GM12878 (cell line): ENCODE measurements around the gene CD248. TPM values are rescaled to one million over a fixed set of nuclear protein-coding genes. Genes with fewer than 3 reads are reported as not detected.

Experiments
- ATAC-seq: fragments of 200-7000 bp; cut with Tn5 transposase; 3 replicates; pipeline ENCODE4 v1.9.1; 2020; ENCODE audit warnings: mild to moderate bottlenecking, moderate library complexity
- BruUV-seq: library from RNA; stranded (reverse); fragments of 400-500 nt; replicated peaks from 2 replicates; lab custom pipeline; 2021; lab: Mats Ljungman, UMichigan
- CTCF ChIA-PET: fragments of 300-600 bp; sonication (Branson Sonifier 250); formaldehyde crosslinking; extraction: SDS; loops from one replicate; lab custom pipeline; 2021; ENCODE audit warnings: inconsistent platforms; lab: Yijun Ruan, JAX
- POLR2A ChIA-PET: fragments of 350-600 bp; formaldehyde crosslinking; extraction: SDS; loops from one replicate; lab custom pipeline; 2021; ENCODE audit warnings: inconsistent platforms; lab: Charles Lee
- RAD21 ChIA-PET: fragments of 300-600 bp; sonication (Branson Sonifier 250); formaldehyde crosslinking; loops from one replicate; lab custom pipeline; 2023; ENCODE audit warnings: antibody characterized with exemption; ENCODE audit not compliant: unreplicated experiment; lab: Charles Lee
- SMC1A ChIA-PET: fragments of 300-600 bp; sonication (Branson Sonifier 250); formaldehyde crosslinking; loops from one replicate; lab custom pipeline; 2023; ENCODE audit not compliant: unreplicated experiment, uncharacterized antibody; lab: Charles Lee
- DNase-seq: peaks from one replicate; pipeline ENCODE4 v3.0.0-alpha.2; 2011; ENCODE audit warnings: low read depth, low spot score
- FAIRE-seq: peaks from 3 replicates; lab custom pipeline; 2011; peaks lifted over from hg19 to GRCh38; lab: Jason Lieb, UNC
- H2AFZ ChIP-seq: 2 replicates; pipeline ENCODE4 v1.6.0; 2011; ENCODE audit warnings: low read depth, low read length, control low read depth; ENCODE audit not compliant: control insufficient read depth
- H3K27ac ChIP-seq: 2 replicates; pipeline ENCODE4 v1.5.1; 2011; ENCODE audit warnings: control low read depth; ENCODE audit not compliant: control insufficient read depth, insufficient read depth
- H3K27me3 ChIP-seq, 2 experiments: replicated peaks in 1 of 2; 2 replicates each; pipeline versions ENCODE4 v1.6.0 to v1.6.1; 2011; ENCODE audit warnings: low read length in 1 of 2; ENCODE audit not compliant: control insufficient read depth in 2 of 2, insufficient read depth in 2 of 2
- H3K36me3 ChIP-seq, 2 experiments: 2 replicates each; pipeline ENCODE4 v1.5.1; 2011; ENCODE audit warnings: low read length in 1 of 2; ENCODE audit not compliant: control insufficient read depth in 2 of 2, insufficient read depth in 2 of 2
- H3K4me1 ChIP-seq: 2 replicates; pipeline ENCODE4 v1.6.1; 2011; ENCODE audit warnings: mild to moderate bottlenecking, low read length, moderate library complexity, mixed read lengths; ENCODE audit not compliant: control insufficient read depth, insufficient read depth
- H3K4me2 ChIP-seq: 2 replicates; pipeline ENCODE4 v1.6.0; 2011; ENCODE audit warnings: control low read depth; ENCODE audit not compliant: control insufficient read depth, insufficient read depth
- H3K4me3 ChIP-seq: fragments of 200-600 bp; sonication (generic); 2 replicates; pipeline ENCODE4 v1.5.1; 2016
- H3K79me2 ChIP-seq: 2 replicates; pipeline ENCODE4 v1.6.0; 2011; ENCODE audit warnings: low read length; ENCODE audit not compliant: control insufficient read depth, insufficient read depth
- H3K9ac ChIP-seq: 2 replicates; pipeline ENCODE4 v1.8.0; 2011; ENCODE audit warnings: low read length, control low read depth, mixed read lengths; ENCODE audit not compliant: control insufficient read depth, insufficient read depth
- H3K9me3 ChIP-seq: replicated peaks from 3 replicates; pipeline ENCODE4 v1.5.1; 2011; ENCODE audit warnings: mild to moderate bottlenecking, low read length; ENCODE audit not compliant: control insufficient read depth, insufficient read depth
- H4K20me1 ChIP-seq: 2 replicates; pipeline ENCODE4 v1.6.0; 2011; ENCODE audit not compliant: control insufficient read depth, insufficient read depth
- MTA2 ChIP-seq: fragments of 450-650 bp; IDR thresholded peaks from 2 replicates; pipeline ENCODE4 v1.6.1; 2016; ENCODE audit warnings: low read depth, mild to moderate bottlenecking, moderate library complexity
- MYB ChIP-seq: fragments of 150-350 bp; IDR thresholded peaks from 2 replicates; pipeline ENCODE4 v1.6.1; 2014; ENCODE audit warnings: mild to moderate bottlenecking, low read depth, low read length, borderline replicate concordance
- RUNX3 ChIP-seq: IDR thresholded peaks from 2 replicates; pipeline ENCODE4 v1.6.1; 2012; ENCODE audit warnings: low read length, inconsistent platforms
- SP1 ChIP-seq: IDR thresholded peaks from one replicate; pipeline ENCODE4 v1.6.1; 2011; ENCODE audit warnings: low read depth, low read length
- ZBED1 ChIP-seq: IDR thresholded peaks from 2 replicates; pipeline ENCODE4 v1.6.1; 2016; ENCODE audit warnings: borderline replicate concordance
- WGBS: methylation state at CpG from one replicate; pipeline ENCODE4 v1.1.6; 2016; ENCODE audit warnings: low lambda C conversion rate; ENCODE audit not compliant: insufficient replicate concordance, insufficient coverage; ENCODE audit errors: missing lambda C conversion rate; 5-methylcytosine and 5-hydroxymethylcytosine counted together
- in situ Hi-C: fragments of 300-500 bp; cut with MboI; formaldehyde crosslinking; loops from 9 replicates; pipeline ENCODE4 v1.14.3; 2018; ENCODE audit warnings: mixed read lengths
- intact Hi-C: fragments of 100-400 bp; cut with micrococcal nuclease; formaldehyde crosslinking; loops from one replicate; pipeline ENCODE4 v1.14.2; 2022; ENCODE audit not compliant: unreplicated experiment
- polyA plus RNA-seq, 11 experiments: library from polyadenylated mRNA; depleted of rRNA in 4 of 11; unstranded in 6 of 11; stranded (reverse) in 5 of 11; fragments of >200 nt; fragmentation: Nextera tagmentation in 4 of 11; fragmentation: Illumina TruSeq in 1 of 11; extraction: Ambion mirVana in 4 of 11; extraction: Trizol in 1 of 11; gene quantifications; 1 replicate in 1 of 11; 2 replicates in 10 of 11; pipeline versions ENCODE4 v1.2.1 to v1.2.3, GENCODE V29; 2011 to 2016; ENCODE audit warnings: inconsistent platforms in 2 of 11, missing spikeins in 2 of 11, low read depth in 1 of 11
- total RNA-seq, 4 experiments: library from RNA; depleted of rRNA in 3 of 4; stranded (reverse); fragments of >200 nt in 3 of 4; fragmentation: Illumina TruSeq in 1 of 4; extraction: Trizol in 1 of 4; gene quantifications; 2 replicates each; pipeline versions ENCODE4 v1.2.1 to v1.2.3, GENCODE V29; 2013 to 2021

CD248 gene
- total and polyA plus RNA-seq, 10 of the 15 experiments (the other 5 are each of a cell fraction or from before 2014, with no cell fraction given): 0.10 to 0.21 (median 0.20) TPM; not detected in 7

DNA sequence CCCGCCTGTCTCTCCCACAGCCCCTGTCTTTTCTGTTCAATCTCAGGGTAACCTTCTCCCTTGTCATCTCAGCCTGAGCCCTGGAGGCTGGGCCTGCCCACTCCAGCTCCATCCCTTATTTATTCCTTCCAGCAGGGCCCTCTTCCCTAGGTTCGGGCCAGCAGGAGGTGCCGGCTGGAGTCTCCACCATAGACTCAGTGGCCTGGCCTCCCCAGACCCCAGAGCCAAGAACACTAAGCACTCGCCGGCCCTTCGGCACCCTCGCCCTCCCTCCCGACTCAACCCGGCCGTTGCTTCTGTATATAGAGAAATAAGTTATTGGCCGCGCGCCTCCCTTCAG is 49.8 kb downstream of the CD248 start (continued):
- no peak for TF ChIP-seq SP1

DNA sequence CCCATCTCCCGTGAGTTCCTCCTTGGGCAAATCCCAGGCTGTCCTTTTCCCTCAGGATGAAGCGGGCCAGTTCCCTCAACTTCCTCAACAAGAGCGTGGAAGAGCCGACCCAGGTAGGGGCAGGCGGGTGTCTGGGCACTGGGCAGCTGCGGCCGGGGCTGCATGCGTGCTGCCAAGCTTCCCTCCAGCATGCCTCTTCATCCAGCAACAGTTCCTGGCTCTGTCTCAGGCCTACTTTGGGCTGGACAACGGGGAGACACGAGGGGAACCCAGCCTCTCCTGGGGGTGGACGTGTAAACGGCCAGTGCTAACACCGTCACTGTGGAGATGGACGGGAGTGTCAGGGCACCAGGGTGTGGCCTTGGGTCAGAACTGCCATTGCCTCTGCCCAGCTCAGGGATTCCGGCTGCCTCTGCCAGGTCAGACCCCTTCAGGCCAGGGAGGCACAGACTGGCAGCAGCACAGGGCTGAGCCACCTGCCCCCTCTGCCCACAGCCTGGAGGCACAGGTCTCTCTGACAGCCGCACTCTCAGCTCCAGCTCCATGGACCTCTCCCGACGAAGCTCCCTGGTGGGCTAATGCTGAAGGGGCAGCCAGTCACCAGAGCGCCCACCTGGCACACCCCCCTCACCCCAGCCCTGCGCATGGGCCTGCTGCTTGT is 50.3 kb downstream of the CD248 start:
- TF ChIP-seq RUNX3: no peak
- TF ChIP-seq MTA2: no peak
- TF ChIP-seq MYB: no peak
- TF ChIP-seq ZBED1: no peak
- TF ChIP-seq, all 136 proteins: peak for 0
- ChIA-PET CTCF (interaction anchor here (0.6 kb wide), 1 partner anchor 131 kb away, joined by 7 read pairs; no protein-coding TSS in a partner anchor), SMC1A (interaction anchor here (2.2 to 2.4 kb wide), 2 partner anchors 15 to 130 kb away, joined by 6 to 10 read pairs; no protein-coding TSS in a partner anchor), POLR2A (no interaction called here), RAD21 (no interaction called here)
- Histone ChIP-seq H3K4me3 (no peak overlapping the region), H3K9me3 (no peaks in the 10 kb centered on the region), H3K9ac (no peak overlapping the region), H3K27me3 (no peaks in the 10 kb centered on the region), H3K36me3 (peaks cover 11 to 31% of the 10 kb centered on the region in 2 experiments), H3K27ac (no peak overlapping the region), H3K4me2 (no peak overlapping the region; the same call in 1 of the 2 replicates), H4K20me1 (no peaks in the 10 kb centered on the region), H3K79me2 (peaks cover 25% of the 10 kb centered on the region), H2AFZ (no peak overlapping the region), H3K4me1 (peaks cover 11% of the 10 kb centered on the region)
- in situ Hi-C loops: no loop called here
- WGBS: 95% methylated on average over 20 of the region's 20 CpGs
- no peak for ATAC-seq
- no TSS peak for BruUV-seq
- FAIRE-seq: no peak
- no peak for DNase-seq
- intact Hi-C loops: no loop called here
